SK-N-MC (cell line): ENCODE measurements around the gene IDI2.

Experiments used
- EZH2 ChIP-seq: fragments of 200-600 bp; sonication (generic); IDR thresholded peaks from one replicate; pipeline ENCODE4 v1.6.1; 2017; ENCODE audit warnings: antibody characterized with exemption
- POLR2AphosphoS5 ChIP-seq: IDR thresholded peaks from 2 replicates; pipeline ENCODE4 v1.6.1; 2012; ENCODE audit warnings: mild to moderate bottlenecking, low read depth, low read length, borderline replicate concordance

- TF ChIP-seq EZH2 (no peak), POLR2AphosphoS5 (no peak)
Measured at GRCh38 chr10:974038-974784, 51.4 kb downstream of the IDI2 start.
